NCI-H1417 (cell line): ENCODE data around the gene PSME3IP1.
"Not testable (repeated sequence)": the region's sequence is repeated elsewhere in the genome, so short reads cannot be mapped to it uniquely, and the experiment has no call there.

Source experiments
- DNase-seq, 3 experiments: peaks; one replicate each; lab custom pipeline; 2025; lab: John Stamatoyannopoulos, UW

Gene PSME3IP1

DNA sequence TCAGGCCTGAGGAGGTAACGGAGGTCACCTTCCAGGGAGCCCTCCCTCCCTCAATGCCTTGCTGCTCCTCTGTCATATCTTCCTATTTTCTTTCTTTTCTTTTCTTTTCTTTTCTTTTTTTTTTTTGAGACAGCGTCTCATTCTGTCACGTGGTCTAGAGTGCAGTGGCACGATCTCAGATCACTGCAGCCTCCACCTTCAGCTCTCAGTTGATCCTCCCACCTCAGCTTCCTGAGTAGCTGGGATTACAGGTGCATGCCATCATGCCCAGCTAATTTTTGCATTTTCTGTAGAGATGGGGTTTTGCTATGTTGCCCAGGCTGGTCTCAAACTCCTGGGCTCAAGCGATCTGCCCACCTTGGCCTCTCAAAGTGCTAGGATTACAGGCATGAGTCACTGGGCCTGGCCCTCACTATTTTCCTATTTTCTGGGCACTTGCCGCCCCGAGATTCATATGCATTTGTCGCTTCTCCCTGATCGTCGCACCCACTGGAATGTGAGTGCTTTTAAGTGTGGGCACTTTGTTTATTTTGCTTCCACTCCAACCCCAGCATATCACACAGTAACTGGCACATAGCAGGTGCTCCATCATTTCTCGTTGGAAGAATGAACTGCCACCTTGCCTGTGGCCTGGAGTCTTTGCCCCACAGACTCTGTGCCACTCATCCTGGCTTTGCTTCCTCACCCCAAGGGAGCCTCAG lies 61.7 kb downstream of the PSME3IP1 start:
- peak in 1 of 3 experiments; percentile 2 for DNase-seq

DNA sequence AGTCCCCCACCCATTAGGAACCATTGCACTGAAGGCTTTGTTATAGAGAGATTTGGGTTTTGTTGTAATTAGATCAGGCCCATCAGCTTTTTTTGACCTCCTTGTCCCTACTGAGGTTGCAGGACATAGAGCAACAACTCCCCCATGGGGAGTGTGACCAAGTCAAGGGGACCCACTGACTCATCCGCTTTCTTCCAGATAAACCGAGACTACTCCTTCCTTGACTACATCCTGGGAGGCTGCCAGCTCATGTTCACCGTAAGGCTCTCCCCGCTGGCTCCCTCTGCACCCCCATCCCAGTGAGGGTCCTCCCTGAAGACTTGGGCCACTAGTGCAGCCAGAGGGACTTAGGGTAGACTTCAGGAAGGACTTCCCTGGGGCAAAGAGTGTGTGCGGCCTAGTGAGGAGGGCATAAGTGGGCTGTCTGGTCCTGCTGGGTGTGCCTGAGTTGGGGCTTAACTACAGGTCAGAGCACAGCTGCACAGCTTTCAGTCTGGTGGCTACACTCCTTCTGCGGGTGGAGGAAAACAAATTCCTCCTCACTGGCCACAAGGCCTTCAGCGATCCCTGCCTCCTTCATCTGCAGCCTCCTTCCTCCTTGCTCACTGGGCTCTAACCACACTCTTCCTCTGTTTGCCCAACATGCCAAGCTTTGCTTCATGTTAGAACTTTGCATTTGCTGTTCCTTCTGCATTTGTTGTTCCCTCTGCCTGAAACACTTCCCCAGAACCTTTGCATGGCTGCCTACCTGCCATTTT lies 62.4 kb downstream of the PSME3IP1 start:
- DNase-seq = no peak

DNA sequence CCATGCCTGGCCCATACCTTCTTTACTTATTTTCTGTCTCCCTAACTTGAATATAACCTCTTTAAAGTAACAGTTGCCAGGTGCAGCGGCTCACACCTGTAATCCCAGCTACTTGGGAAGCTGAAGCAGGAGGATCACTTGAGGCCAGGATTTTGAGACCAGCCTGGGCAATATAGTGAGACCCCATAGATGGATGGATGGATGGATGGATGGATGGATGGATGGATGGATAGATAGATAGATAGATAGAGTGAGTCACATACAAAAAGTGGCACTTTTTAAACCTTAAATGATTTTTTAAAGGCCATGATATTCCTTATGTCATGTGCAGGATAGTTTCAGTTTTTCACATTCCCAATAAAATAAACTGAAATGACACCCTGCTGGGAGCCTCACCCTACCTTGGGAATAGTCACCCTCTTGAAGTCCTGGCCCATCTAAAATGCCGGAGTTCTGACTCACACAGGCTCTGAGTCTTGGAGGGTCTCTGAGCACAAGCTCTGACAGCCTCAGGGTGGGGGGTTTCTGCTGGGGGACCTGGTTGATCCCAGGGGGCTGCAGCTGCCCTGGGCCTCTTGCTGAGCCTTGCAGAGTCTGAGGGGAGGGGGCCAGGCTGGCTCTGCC lies 67.3 kb downstream of the PSME3IP1 start:
- no peak for DNase-seq

DNA sequence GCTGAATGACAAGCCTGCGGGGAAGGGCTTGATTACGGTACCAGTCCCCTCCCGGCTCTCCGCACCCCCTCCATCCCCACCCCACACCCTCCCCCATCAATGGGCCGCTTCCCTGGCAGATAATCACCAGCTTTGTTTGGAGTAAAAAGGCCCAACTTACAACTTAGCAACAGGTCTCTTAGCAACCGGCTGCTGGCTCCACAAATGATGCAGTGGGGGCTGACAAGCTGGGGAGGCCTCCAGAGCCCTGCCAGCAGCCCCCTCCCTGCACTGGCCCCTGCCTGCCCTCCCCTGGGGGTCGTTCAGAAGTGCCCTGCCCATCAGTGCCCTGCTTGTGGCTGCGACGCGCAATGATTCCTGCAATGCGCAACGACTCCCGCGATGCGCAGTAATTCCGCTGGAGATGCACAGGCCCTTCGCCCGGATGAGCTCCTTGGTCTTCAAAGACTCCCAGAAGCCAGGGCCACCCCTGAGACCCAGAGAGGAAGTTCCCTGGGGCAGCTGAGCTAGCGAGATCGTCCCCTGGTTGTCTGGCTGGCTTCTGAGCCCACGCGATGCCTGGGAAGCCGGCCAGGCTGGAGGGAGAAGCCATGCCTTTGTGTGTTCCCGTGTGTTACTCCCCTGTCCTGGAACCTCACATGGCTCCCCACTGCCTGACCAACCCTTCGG lies 70.2 kb downstream of the PSME3IP1 start:
- peak; percentile 9 to 96 (median 86) for DNase-seq

DNA sequence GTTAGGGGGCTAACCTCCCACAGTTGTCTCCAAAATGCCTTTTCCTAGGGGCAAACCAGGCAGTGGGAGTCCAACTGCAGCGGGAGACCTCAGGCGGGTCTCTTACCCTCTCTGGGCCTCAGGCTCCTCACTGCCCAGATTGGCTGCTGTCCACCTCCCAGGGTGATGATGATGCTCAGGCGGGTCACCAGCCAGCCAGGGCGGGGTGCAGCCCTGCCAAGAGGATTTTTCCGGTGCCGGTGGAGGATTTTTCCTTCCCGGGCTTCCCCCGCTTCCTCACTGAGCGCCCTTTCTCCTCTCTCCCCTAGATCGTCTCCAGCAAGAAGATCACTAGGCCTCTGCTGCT lies 70.7 kb downstream of the PSME3IP1 start:
- no peak for DNase-seq

DNA sequence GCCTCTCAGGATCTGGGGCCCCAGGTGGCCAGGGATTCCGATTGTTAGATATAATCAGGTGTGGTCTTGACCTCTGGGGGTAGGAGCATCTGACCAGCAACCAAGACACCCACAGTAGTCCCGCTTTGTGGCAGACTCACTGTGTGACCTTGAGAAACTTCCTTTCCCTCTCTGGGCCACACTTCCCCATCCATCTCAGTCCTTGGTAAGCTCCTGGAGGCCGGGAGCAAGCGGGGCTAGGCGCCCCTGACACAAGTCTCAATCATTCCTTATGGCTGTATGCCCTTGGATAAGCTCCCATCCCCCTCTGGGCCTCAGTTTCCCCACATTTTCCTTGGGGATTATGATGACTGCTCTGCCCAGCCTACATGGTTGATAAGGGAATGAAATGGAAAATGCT lies 72.2 kb downstream of the PSME3IP1 start:
- no peak for DNase-seq

DNA sequence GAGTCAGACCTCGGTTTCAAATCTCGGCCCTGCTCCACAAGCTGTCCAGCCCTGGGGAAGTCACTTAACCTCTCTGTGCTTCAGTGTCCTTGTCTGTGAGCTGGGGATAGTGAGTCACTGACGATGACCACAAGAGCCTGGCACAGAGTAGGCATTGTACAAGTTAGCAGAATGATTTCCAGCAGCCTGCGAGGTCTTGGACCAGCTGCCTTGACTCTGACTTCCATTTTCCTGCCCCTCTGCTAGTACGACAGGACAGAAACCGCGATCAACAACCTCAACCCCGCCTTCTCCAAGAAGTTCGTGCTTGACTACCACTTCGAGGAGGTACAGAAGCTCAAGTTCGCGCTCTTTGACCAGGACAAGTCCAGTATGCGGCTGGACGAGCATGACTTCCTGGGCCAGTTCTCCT lies 72.8 kb downstream of the PSME3IP1 start:
- no peak for DNase-seq

DNA sequence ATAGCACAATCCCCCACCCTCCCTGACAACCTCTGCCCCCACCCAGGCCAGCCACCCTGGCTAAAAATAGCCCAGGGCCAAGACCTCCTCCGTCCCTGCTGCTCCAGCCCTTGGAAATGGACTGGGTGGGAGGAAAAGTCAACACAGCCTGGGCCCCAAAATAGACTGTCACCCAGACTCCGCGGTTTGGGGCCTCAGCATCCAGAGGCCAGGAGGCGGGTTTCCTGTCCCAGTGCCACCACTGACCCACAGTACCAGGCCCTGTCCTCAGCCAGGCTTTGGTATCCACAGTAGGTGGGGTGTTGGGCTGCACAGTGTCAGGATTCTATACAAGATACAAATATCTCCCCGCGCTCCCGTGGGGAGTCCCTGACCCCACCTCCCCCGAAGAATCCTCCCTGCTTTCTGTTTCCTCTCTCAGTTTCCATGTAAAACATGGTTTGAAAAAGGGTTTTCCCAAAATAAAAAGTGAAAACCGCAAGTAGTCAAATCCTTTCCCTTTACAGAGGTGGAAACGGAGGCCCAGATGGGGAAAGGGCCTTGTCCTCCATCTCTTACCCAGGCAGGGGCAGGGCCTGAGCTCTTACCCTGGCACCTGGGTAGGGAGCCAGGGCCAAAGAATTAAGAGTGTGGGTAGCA lies 73.3 kb downstream of the PSME3IP1 start:
- no peak for DNase-seq

DNA sequence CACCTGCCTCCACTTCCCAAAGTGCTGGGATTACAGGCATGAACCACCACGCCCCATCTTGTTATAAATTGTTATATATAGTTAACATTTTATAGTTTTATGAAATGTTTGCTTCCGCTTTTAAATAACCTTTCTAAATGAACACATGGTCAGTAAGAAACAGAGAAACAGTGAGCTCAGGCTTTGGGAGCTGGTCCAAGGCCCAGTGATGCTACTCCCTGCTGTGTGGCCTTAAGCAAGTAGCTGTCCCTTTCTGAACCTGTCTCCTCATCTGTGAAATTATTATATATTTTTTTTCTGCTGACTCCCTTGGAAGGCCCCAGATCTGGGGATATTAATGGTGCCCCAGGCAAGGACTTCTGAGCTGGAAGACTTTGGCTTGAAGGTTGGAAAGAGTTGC lies 74.4 kb downstream of the PSME3IP1 start:
- DNase-seq = no peak

DNA sequence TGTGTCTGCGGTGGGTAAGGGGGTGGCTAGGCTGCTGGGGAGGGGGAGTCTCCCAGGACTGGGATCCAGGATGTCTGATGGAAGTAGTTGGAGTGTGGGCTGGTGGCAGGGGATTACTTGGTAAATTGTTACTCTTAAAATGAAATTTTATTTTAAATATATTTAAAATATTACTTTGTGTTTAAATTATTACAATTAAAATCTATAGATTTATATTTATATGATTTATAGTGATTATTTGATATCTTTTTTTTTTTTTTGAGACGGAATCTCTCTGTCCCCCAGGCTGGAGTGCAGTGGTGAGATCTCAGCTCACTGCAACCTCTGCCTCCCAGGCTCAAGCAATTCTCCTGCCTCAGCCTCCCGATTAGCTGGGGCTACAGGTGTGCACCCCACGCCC lies 74.9 kb downstream of the PSME3IP1 start:
- DNase-seq = no peak

DNA sequence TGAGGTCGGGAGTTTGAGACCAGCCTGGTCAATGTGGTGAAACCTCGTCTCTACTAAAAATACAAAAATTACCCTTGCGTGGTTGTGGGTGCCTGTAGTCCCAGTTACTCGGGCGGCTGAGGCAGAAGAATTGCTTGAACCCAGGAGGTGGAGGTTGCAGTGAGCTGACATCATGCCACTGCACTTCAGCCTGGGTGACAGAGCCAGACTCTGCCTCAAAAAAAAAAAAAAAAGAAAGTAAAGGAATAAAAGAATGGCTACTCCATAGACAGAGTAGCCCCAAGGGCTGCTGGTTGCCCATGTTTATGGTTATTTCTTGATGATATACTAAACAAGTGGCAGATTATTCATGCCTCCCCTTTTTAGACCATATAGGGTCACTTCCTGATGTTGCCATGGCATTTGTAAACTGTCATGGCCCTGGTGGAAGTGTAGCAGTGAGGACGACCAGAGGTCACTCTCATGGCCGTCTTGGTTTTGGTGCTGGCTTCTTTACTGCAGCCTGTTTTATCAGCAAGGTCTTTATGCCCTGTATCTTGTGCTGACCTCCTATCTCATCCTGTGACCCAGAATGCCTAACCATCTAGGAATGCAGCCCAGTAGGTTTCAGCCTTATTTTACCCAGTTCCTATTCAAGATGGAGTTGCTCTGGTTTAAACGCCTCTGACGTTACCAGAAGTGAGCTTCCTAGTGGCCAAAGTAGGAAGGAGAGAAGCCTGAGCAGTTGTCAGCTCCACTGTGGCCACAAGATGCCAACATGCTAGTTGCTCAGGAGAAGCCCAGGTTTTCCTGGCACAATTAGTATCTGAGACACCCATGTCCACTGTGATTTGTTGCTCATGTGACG lies 76.4 kb downstream of the PSME3IP1 start:
- DNase-seq = not testable (repeated sequence)

DNA sequence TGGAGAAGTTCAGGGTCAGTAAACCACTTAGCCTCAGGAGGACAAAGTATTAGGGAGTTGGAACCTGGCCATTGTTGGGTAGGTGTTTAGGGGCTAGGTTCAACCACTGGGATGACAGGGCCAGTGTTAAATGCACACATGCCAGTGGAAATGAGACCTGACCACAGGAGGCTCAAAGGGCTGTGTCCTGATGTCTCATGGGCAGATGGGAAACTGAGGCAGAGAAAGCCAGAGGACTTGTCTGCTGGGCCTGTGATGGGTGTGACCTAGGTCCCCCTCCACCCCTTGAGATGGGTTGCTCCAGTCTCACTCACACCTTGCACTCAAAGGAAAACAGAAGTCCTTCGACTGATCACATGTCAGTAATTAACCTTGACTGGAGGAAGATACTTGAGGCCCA lies 77.4 kb downstream of the PSME3IP1 start:
- DNase-seq = no peak

DNA sequence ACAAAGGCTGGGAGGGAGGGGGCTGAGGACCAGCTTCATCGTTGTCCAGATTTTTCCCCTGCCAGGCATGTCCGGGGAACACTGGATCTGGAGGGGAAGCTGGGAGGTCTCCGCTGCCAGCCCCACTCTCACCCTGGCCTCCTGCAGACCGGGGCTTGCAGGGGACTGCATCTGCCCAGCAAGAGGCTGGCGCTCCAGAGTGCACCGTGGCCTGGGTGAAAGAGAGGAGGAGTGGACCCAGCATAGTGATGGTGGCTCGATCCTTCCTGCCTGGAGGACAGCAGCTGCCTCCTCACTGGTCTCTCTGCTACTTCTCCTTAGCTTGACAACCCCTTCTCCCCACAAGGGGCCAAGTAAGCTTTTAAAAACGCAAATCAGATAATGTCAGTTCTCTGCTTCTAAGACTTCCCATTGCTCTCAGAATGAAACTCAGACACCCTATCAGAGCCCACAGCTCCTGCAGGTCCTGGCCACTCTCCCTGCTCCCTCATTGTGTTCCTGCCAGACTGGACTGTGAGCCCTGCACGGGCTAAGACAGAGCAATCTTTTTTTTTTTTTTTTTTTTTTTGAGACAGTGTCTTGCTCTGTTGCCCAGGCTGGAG lies 78.4 kb downstream of the PSME3IP1 start:
- DNase-seq = peak in 1 of 3 experiments; percentile 11

DNA sequence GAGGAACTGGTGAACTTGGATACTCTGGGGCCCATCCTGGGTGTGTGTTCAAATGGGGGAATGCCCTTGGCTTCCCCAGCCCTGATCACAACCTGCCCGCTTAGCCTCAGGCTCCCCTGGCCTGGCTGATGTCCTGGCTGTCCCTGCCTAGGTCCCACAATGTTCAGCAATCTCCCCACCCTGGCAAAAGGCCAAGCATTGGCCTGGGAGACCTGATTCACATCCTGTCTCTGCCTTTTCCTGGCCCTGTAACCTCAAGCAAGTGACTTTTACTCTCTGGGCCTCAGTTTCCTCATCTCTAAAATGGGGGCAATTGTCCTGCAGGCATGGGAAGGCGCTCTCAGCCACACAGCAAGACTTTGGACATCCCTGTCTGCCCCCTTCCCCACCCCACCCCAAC lies 79.1 kb downstream of the PSME3IP1 start:
- DNase-seq = peak in 1 of 3 experiments; percentile 11

DNA sequence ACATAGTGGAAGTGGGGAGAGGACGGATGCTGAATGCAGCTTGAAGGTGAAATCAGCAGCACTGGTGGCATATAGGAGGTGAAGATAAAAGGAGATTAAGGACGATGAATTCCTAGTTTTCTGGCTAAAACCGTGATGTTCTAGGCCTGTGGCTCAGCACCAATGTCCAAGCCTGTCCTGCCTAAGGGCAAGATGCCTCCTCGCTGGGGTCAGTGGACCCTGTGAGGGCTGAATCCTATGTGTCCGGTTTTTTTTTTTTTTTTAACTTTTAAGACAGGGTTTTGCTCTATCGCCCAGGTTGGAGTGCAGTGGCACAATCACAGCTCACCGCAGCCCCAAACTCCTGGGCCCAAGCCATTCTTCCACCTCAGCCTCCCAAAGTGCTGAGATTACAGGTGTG lies 80.7 kb downstream of the PSME3IP1 start:
- no peak for DNase-seq

DNA sequence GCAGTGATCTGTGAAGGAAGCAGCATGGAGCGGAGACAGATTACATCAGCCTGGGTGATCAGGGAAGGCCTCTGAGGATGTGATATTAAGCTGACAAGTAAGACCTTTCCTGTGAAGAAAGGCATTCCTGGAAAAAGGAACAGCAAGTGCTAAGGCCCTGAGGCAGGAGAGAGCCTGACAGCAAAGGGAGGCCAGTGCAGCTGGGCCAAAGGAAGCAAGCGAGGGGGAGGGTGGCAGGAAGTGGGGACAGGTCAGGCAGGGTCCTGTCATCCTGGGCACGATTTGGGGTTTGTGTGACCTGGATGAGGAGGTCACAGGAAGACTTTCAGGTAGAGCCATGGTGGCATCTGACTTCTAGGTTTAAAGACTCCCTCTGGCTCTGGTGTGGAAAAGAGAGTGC lies 81.1 kb downstream of the PSME3IP1 start:
- DNase-seq = peak in 1 of 3 experiments; percentile 3

DNA sequence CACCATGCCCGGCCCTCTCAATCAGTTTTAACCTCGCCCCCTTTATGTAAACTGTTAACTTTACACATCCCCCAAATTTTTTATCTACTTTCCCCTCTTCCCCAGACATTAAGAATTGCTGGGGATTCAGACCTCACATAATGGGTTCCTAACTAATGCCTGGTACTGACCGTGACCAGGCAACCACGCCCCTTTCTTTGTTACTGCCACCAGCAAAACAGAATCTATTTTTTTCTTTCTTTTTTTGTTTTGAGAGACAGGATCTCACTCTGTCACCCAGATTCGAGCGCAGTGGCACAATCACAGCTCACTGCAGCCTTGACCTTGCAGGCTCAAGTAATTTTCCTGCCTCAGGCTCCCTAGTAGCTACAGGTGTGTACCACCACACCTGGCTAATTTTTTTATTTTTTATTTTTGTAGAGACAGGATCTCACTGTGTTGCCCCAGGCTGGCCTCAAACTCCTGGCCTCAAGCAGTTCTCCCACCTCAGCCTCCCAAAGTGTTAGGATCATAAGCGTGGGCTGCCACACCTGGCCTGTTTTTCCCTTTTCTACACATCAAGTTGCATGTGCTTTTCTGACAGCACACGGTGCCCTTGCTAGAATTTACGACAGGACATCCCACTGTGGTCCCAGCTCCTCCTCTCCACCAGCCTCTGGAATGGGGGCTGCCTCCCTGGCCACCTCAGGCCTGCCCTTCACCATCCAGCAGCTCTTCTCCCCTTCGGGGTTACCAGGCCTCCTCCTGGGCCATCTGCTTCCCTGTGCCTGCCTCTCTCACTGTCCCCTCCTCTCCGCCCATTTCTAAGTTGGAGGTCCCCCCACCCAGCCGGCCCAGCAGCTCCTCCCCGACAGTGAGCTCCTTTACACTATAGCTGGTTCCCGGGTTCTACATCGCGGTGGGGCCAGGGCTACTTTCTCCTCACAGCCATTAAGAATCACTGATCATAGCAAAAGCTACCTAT lies 82.7 kb downstream of the PSME3IP1 start:
- DNase-seq = peak in 1 of 3 experiments; percentile 2
